Mammary epithelial cell (primary cell): ENCODE results near the gene CDK19.

Experiments
- EZH2 ChIP-seq: IDR thresholded peaks from 2 replicates; pipeline ENCODE4 v1.6.1; 2012; ENCODE audit warnings: low read length, inconsistent platforms, borderline replicate concordance
- TF ChIP-seq, protein P1 (sequence below), 2 donors: IDR thresholded peaks in 1 of 2; conservative IDR thresholded peaks in 1 of 2; 2 replicates each; pipeline ENCODE4 v1.5.1; 2011 to 2012; ENCODE audit warnings: inconsistent platforms in 2 of 2, low read length in 2 of 2, mild to moderate bottlenecking in 2 of 2, control low read depth in 1 of 2, low read depth in 1 of 2; ENCODE audit not compliant: insufficient read depth in 1 of 2; ENCODE audit errors: extremely low read depth in 1 of 2

DNA sequence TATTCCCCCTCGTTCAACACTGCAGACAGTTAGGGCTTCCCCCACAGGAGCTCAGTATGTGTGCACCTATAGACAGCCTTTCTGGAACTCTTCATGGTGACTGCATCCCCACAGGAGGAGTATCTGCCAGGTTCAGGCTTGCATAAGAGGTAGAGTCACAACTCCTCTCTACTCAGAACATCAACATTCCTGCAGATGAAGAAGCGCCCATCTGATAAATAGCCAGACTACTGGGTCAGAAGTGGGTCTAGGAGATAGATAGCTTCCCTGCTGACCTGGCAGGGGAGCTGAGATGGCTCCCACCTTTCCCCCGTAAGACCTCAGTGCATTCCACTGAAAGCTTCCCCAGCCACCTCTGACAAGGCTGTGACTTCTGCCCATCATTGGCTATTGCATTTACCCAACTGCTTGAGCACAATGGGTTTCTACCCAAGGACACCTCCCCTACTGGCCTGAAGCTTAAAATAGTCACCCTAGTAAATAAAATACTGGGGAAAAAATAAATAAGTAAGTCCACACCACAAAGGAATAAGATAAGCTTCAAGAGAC, 125.1 kb downstream of the CDK19 start:
- TF ChIP-seq, protein P1, sequence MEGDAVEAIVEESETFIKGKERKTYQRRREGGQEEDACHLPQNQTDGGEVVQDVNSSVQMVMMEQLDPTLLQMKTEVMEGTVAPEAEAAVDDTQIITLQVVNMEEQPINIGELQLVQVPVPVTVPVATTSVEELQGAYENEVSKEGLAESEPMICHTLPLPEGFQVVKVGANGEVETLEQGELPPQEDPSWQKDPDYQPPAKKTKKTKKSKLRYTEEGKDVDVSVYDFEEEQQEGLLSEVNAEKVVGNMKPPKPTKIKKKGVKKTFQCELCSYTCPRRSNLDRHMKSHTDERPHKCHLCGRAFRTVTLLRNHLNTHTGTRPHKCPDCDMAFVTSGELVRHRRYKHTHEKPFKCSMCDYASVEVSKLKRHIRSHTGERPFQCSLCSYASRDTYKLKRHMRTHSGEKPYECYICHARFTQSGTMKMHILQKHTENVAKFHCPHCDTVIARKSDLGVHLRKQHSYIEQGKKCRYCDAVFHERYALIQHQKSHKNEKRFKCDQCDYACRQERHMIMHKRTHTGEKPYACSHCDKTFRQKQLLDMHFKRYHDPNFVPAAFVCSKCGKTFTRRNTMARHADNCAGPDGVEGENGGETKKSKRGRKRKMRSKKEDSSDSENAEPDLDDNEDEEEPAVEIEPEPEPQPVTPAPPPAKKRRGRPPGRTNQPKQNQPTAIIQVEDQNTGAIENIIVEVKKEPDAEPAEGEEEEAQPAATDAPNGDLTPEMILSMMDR (conservative IDR thresholded peaks at IDR 0.05 in 1 of 2, IDR thresholded peaks at IDR 0.05 in 1 of 2; ENCODE audit: extremely low read depth in 1 of 2, insufficient read depth in 1 of 2, low read depth in 1 of 2, low read length in 2 of 2), result no peak
- TF ChIP-seq EZH2, result no peak
